Peyer's patch (tissue), 4 donors: ENCODE measurements around the gene PAK1.

ENCODE experiments used
- CTCF ChIP-seq, 6 experiments: fragments of 450-650 bp in 4 of 6; fragments of 200-600 bp in 2 of 6; sonication (generic) in 1 of 6; IDR thresholded peaks; one replicate each; pipeline ENCODE4 v1.5.1; 2017 to 2019; ENCODE audit warnings: antibody characterized with exemption in 6 of 6, mild to moderate bottlenecking in 3 of 6, moderate library complexity in 1 of 6
- POLR2A ChIP-seq, 2 donors: fragments of 450-650 bp; IDR thresholded peaks; one replicate each; pipeline ENCODE4 v1.5.1; 2017; ENCODE audit warnings: antibody characterized with exemption in 2 of 2, mild to moderate bottlenecking in 2 of 2, moderate library complexity in 2 of 2

- TF ChIP-seq CTCF (IDR thresholded peaks at IDR 0.05) (no peak), POLR2A (IDR thresholded peaks at IDR 0.05) (no peak)
Measured at GRCh38 chr11:77418971-77419597, 54.8 kb downstream of the PAK1 start.
